ENCODE measurements around the gene BRD4. TPM values are rescaled to one million over a fixed set of nuclear protein-coding genes. Genes with fewer than 3 reads are reported as not detected.

BRD4 gene
- total and polyA plus RNA-seq, 2 of the 13 experiments (the other 11 are each of a cell fraction or from before 2014, with no cell fraction given) = 10.5 to 11.4 TPM

DNA sequence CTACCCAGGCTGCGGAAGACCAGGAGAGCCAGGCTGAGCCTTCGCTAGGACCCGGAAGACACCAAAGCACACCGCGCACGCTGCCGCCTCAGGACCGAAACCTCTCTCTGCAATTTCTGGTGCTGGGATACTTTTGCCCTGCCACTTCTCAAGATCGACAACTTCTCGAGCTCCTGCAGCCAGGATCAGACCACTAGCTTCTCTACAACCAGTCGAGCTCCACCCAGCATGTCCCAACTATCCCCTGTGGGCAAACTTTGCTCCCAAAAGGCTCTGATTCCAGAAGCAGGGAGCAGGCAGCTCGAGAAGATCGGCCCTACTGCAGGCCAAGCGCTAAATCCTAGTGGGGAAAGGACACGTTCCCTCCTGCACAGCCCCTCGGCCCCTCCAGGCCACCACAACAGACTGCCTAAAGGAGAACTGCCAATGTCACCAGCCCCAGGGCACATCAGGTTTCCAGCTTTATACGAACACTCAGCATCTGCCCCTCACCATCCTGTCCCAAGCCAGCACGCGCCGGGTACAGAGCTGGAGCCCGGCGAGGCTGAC is 46.3 kb upstream of the BRD4 start (continued):
- TF ChIP-seq EP300 (IDR thresholded peaks at IDR 0.05; ENCODE audit: low read depth in 2 of 2, low read length in 2 of 2) (no peak), EP300 (CRISPR knock-in tag; IDR thresholded peaks at IDR 0.05; ENCODE audit: borderline replicate concordance) (no peak), SMARCC2 (IDR thresholded peaks at IDR 0.05) (no peak), TMF1 (CRISPR knock-in tag; IDR thresholded peaks at IDR 0.05; ENCODE audit: low read depth) (0 out of 2 replicates have a peak, but pooled peaks have one; percentile 60), HES4 (CRISPR knock-in tag; IDR thresholded peaks at IDR 0.05; ENCODE audit: borderline replicate concordance) (no peak), SNAPC2 (CRISPR knock-in tag; IDR thresholded peaks at IDR 0.05) (no peak), ZNF253 (CRISPR knock-in tag; IDR thresholded peaks at IDR 0.05; ENCODE audit: borderline replicate concordance) (no peak), ZSCAN21 (CRISPR knock-in tag; IDR thresholded peaks at IDR 0.05; ENCODE audit: borderline replicate concordance) (no peak), KLF13 (CRISPR knock-in tag; IDR thresholded peaks at IDR 0.05) (no peak), RFX3 (CRISPR knock-in tag; IDR thresholded peaks at IDR 0.05) (no peak), ZNF441 (CRISPR knock-in tag; IDR thresholded peaks at IDR 0.05; ENCODE audit: borderline replicate concordance) (no peak; the same call in 1 of the 2 replicates), CENPX (CRISPR knock-in tag; IDR thresholded peaks at IDR 0.05) (no peak), HOXA7 (CRISPR knock-in tag; IDR thresholded peaks at IDR 0.05) (no peak), ZNF354B (CRISPR knock-in tag; IDR thresholded peaks at IDR 0.05) (0 out of 2 replicates have a peak, but pooled peaks have one; percentile 57), ZNF343 (CRISPR knock-in tag; IDR thresholded peaks at IDR 0.05) (no peak), MLX (CRISPR knock-in tag; IDR thresholded peaks at IDR 0.05) (no peak), CHCHD3 (CRISPR knock-in tag; IDR thresholded peaks at IDR 0.05) (no peak), KDM3A (CRISPR knock-in tag; IDR thresholded peaks at IDR 0.05; ENCODE audit: low read depth) (no peak), TBX2 (CRISPR knock-in tag; IDR thresholded peaks at IDR 0.05; ENCODE audit: borderline replicate concordance) (no peak), TP53 (CRISPR knock-in tag; conservative IDR thresholded peaks at IDR 0.05) (no peak), ZBTB7A (CRISPR knock-in tag; IDR thresholded peaks at IDR 0.05) (no peak), FOXK2 (IDR thresholded peaks at IDR 0.05) (no peak), SRY (CRISPR knock-in tag; IDR thresholded peaks at IDR 0.05) (no peak)
- TF ChIP-seq, protein P1, sequence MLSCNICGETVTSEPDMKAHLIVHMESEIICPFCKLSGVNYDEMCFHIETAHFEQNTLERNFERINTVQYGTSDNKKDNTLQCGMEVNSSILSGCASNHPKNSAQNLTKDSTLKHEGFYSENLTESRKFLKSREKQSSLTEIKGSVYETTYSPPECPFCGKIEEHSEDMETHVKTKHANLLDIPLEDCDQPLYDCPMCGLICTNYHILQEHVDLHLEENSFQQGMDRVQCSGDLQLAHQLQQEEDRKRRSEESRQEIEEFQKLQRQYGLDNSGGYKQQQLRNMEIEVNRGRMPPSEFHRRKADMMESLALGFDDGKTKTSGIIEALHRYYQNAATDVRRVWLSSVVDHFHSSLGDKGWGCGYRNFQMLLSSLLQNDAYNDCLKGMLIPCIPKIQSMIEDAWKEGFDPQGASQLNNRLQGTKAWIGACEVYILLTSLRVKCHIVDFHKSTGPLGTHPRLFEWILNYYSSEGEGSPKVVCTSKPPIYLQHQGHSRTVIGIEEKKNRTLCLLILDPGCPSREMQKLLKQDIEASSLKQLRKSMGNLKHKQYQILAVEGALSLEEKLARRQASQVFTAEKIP (CRISPR knock-in tag; IDR thresholded peaks at IDR 0.05; ENCODE audit: borderline replicate concordance) = no peak
- TF ChIP-seq, protein P2, sequence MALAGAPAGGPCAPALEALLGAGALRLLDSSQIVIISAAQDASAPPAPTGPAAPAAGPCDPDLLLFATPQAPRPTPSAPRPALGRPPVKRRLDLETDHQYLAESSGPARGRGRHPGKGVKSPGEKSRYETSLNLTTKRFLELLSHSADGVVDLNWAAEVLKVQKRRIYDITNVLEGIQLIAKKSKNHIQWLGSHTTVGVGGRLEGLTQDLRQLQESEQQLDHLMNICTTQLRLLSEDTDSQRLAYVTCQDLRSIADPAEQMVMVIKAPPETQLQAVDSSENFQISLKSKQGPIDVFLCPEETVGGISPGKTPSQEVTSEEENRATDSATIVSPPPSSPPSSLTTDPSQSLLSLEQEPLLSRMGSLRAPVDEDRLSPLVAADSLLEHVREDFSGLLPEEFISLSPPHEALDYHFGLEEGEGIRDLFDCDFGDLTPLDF (CRISPR knock-in tag; IDR thresholded peaks at IDR 0.05) = no peak
- TF ChIP-seq, protein P3, sequence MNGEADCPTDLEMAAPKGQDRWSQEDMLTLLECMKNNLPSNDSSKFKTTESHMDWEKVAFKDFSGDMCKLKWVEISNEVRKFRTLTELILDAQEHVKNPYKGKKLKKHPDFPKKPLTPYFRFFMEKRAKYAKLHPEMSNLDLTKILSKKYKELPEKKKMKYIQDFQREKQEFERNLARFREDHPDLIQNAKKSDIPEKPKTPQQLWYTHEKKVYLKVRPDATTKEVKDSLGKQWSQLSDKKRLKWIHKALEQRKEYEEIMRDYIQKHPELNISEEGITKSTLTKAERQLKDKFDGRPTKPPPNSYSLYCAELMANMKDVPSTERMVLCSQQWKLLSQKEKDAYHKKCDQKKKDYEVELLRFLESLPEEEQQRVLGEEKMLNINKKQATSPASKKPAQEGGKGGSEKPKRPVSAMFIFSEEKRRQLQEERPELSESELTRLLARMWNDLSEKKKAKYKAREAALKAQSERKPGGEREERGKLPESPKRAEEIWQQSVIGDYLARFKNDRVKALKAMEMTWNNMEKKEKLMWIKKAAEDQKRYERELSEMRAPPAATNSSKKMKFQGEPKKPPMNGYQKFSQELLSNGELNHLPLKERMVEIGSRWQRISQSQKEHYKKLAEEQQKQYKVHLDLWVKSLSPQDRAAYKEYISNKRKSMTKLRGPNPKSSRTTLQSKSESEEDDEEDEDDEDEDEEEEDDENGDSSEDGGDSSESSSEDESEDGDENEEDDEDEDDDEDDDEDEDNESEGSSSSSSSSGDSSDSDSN (CRISPR knock-in tag; IDR thresholded peaks at IDR 0.05) = no peak
- TF ChIP-seq, protein P4, sequence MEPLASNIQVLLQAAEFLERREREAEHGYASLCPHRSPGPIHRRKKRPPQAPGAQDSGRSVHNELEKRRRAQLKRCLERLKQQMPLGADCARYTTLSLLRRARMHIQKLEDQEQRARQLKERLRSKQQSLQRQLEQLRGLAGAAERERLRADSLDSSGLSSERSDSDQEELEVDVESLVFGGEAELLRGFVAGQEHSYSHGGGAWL (CRISPR knock-in tag; IDR thresholded peaks at IDR 0.05) = no peak
